Measurements from ENCODE around the gene GDF10.

DNA sequence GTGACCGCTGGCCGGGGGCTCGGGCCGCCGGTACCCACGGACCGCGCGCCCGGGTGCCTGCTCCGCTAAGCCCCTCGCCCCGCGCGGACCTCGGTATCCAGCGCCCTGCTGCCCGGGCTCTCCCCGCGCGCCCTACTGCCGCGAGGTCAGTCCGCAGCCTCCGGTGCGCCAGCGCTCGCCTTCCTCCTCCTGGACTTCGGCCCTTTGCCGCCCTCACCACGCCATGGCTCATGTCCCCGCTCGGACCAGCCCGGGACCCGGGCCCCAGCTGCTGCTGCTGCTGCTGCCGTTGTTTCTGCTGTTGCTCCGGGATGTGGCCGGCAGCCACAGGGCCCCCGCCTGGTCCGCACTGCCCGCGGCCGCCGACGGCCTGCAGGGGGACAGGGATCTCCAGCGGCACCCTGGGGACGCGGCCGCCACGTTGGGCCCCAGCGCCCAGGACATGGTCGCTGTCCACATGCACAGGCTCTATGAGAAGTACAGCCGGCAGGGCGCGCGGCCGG is 483 bp downstream of the GDF10 start:
- TF ChIP-seq POLR2AphosphoS5 (IDR thresholded peaks at IDR 0.05) (no peak), POLR2A (IDR thresholded peaks at IDR 0.05) (no peak), EP300 (IDR thresholded peaks at IDR 0.05; ENCODE audit: low read depth) (no peak)
- TF ChIP-seq, protein P1, sequence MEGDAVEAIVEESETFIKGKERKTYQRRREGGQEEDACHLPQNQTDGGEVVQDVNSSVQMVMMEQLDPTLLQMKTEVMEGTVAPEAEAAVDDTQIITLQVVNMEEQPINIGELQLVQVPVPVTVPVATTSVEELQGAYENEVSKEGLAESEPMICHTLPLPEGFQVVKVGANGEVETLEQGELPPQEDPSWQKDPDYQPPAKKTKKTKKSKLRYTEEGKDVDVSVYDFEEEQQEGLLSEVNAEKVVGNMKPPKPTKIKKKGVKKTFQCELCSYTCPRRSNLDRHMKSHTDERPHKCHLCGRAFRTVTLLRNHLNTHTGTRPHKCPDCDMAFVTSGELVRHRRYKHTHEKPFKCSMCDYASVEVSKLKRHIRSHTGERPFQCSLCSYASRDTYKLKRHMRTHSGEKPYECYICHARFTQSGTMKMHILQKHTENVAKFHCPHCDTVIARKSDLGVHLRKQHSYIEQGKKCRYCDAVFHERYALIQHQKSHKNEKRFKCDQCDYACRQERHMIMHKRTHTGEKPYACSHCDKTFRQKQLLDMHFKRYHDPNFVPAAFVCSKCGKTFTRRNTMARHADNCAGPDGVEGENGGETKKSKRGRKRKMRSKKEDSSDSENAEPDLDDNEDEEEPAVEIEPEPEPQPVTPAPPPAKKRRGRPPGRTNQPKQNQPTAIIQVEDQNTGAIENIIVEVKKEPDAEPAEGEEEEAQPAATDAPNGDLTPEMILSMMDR (IDR thresholded peaks at IDR 0.05) = no peak

Measured in transverse colon (tissue), 4 donors.